PC-9 (cell line): ENCODE results near the gene PKD2L2. TPM values are rescaled to one million over a fixed set of nuclear protein-coding genes. Genes with fewer than 3 reads are reported as not detected.
"Not testable (repeated sequence)": the region's sequence is repeated elsewhere in the genome, so short reads cannot be mapped to it uniquely, and the experiment has no call there.

Experiments
- BruUV-seq: library from RNA; stranded (reverse); fragments of 400-500 nt; replicated peaks from 2 replicates; lab custom pipeline; 2021; lab: Mats Ljungman, UMichigan
- CTCF ChIA-PET: fragments of 300-600 bp; sonication (Branson Sonifier 250); formaldehyde crosslinking; loops from one replicate; lab custom pipeline; 2022; ENCODE audit warnings: antibody characterized with exemption; lab: Charles Lee
- POLR2A ChIA-PET: fragments of 300-600 bp; sonication (Branson Sonifier 250); formaldehyde crosslinking; loops from one replicate; lab custom pipeline; 2022; ENCODE audit warnings: antibody characterized with exemption; ENCODE audit not compliant: unreplicated experiment; lab: Charles Lee
- DNase-seq, 2 experiments: peaks; one replicate each; pipeline versions ENCODE4 v3.0.0 to v3.0.0-alpha.2; 2015 to 2022; ENCODE audit warnings: mixed read lengths in 1 of 2
- H2AFZ ChIP-seq: fragments of 200-600 bp; sonication (generic); 2 replicates; pipeline ENCODE4 v1.8.1; 2017; ENCODE audit warnings: antibody characterized with exemption
- H3F3A ChIP-seq: fragments of 200-600 bp; sonication (generic); 2 replicates; pipeline ENCODE4 v1.8.1; 2017; ENCODE audit warnings: antibody characterized with exemption, mild to moderate bottlenecking, low read depth; ENCODE audit not compliant: insufficient read depth
- H3K27ac ChIP-seq: fragments of 200-600 bp; sonication (generic); 2 replicates; pipeline ENCODE4 v1.6.1; 2016; ENCODE audit warnings: mixed run types
- H3K27me3 ChIP-seq: fragments of 200-600 bp; sonication (generic); 2 replicates; pipeline ENCODE4 v1.6.1; 2016; ENCODE audit warnings: low read depth, mixed run types; ENCODE audit not compliant: insufficient read depth
- H3K36me3 ChIP-seq: fragments of 200-600 bp; sonication (generic); 2 replicates; pipeline ENCODE4 v1.6.1; 2016; ENCODE audit warnings: low read depth, mixed run types
- H3K4me1 ChIP-seq: fragments of 200-600 bp; sonication (generic); replicated peaks from 2 replicates; pipeline ENCODE4 v1.6.1; 2016; ENCODE audit warnings: mixed run types; ENCODE audit not compliant: insufficient read depth
- H3K4me2 ChIP-seq: fragments of 200-600 bp; sonication (generic); 2 replicates; pipeline ENCODE4 v1.6.1; 2017; ENCODE audit warnings: mixed run types
- H3K4me3 ChIP-seq: fragments of 200-600 bp; sonication (generic); 2 replicates; pipeline ENCODE4 v1.6.1; 2016; ENCODE audit warnings: mixed run types
- H3K79me2 ChIP-seq: fragments of 200-600 bp; sonication (generic); 2 replicates; pipeline ENCODE4 v1.6.1; 2017; ENCODE audit warnings: low read depth, mixed run types
- H3K9me2 ChIP-seq: fragments of 200-600 bp; sonication (generic); 2 replicates; pipeline ENCODE4 v1.8.1; 2017; ENCODE audit warnings: mild to moderate bottlenecking; ENCODE audit not compliant: insufficient read depth
- H3K9me3 ChIP-seq: fragments of 200-600 bp; sonication (generic); 2 replicates; pipeline ENCODE4 v1.8.1; 2016; ENCODE audit warnings: low read depth; ENCODE audit not compliant: insufficient read depth
- H4K20me1 ChIP-seq: fragments of 200-600 bp; sonication (generic); 2 replicates; pipeline ENCODE4 v1.8.1; 2017; ENCODE audit not compliant: insufficient read depth
- EZH2 ChIP-seq: fragments of 200-600 bp; sonication (generic); IDR thresholded peaks from 2 replicates; pipeline ENCODE4 v1.8.0; 2017; ENCODE audit warnings: antibody characterized with exemption, low read depth
- intact Hi-C: fragments of 100-400 bp; cut with micrococcal nuclease; formaldehyde crosslinking; loops from one replicate; pipeline ENCODE4 v1.10.0; 2022; ENCODE audit not compliant: unreplicated experiment
- total RNA-seq: library from RNA; stranded (reverse); gene quantifications from 2 replicates; pipeline ENCODE4 v1.2.3, GENCODE V29; 2021
- TF ChIP-seq, protein P1 (sequence below): fragments of 200-600 bp; sonication (generic); conservative IDR thresholded peaks from 2 replicates; pipeline ENCODE4 v1.6.1; 2017; ENCODE audit warnings: mixed run types, antibody characterized with exemption, mild to moderate bottlenecking, moderate library complexity

Gene PKD2L2
- total RNA-seq, 1 experiment from 2014 or later: 0.46 TPM

DNA sequence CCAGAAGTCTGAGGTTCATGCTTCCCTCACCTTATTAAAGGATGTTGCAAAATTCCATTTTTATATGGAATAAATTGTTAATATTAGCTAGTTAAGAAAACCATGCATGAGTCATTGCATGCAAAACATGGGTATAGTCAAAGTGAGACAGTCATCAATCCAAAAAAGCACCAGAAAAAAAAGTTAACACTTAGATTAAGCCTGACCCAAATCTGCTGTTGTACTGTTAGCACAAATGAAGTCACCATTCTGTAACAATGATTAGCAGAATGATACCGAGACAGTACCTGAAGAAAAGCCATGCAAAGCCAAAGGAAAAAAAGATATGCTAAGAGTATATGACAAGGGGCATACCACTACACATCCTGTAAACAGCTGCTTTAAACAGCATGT, 49.5 kb downstream of the PKD2L2 start:
- BruUV-seq: no TSS peak
- H3K27me3 ChIP-seq: no peaks in the 10 kb centered on the region
- TF ChIP-seq EZH2: no peak
- TF ChIP-seq, protein P1, sequence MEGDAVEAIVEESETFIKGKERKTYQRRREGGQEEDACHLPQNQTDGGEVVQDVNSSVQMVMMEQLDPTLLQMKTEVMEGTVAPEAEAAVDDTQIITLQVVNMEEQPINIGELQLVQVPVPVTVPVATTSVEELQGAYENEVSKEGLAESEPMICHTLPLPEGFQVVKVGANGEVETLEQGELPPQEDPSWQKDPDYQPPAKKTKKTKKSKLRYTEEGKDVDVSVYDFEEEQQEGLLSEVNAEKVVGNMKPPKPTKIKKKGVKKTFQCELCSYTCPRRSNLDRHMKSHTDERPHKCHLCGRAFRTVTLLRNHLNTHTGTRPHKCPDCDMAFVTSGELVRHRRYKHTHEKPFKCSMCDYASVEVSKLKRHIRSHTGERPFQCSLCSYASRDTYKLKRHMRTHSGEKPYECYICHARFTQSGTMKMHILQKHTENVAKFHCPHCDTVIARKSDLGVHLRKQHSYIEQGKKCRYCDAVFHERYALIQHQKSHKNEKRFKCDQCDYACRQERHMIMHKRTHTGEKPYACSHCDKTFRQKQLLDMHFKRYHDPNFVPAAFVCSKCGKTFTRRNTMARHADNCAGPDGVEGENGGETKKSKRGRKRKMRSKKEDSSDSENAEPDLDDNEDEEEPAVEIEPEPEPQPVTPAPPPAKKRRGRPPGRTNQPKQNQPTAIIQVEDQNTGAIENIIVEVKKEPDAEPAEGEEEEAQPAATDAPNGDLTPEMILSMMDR: no peak
- no peak overlapping the region for H3K4me2 ChIP-seq
- no peak overlapping the region for H3K4me3 ChIP-seq
- H3K4me1 ChIP-seq: no peaks in the 10 kb centered on the region
- H3F3A ChIP-seq: no peaks in the 10 kb centered on the region
- H3K36me3 ChIP-seq: peaks cover 37% of the 10 kb centered on the region
- DNase-seq: no peak
- ChIA-PET POLR2A (no interaction called here), CTCF (no interaction called here)
- no peak overlapping the region for H3K27ac ChIP-seq
- intact Hi-C loops: no loop called here
- H4K20me1 ChIP-seq: no peaks in the 10 kb centered on the region
- H3K79me2 ChIP-seq: no peaks in the 10 kb centered on the region
- H3K9me2 ChIP-seq: no peaks in the 10 kb centered on the region
- no peaks in the 10 kb centered on the region for H3K9me3 ChIP-seq
- no peak overlapping the region for H2AFZ ChIP-seq

- Histone ChIP-seq H3K27ac (no peak overlapping the region), H3K4me3 (no peak overlapping the region), H3K4me1 (no peaks in the 10 kb centered on the region), H2AFZ (no peak overlapping the region), H4K20me1 (no peaks in the 10 kb centered on the region), H3K27me3 (no peaks in the 10 kb centered on the region), H3K79me2 (no peaks in the 10 kb centered on the region), H3K9me3 (no peaks in the 10 kb centered on the region), H3K9me2 (no peaks in the 10 kb centered on the region), H3K4me2 (no peak overlapping the region), H3F3A (no peaks in the 10 kb centered on the region), H3K36me3 (peaks cover 37% of the 10 kb centered on the region)
- ChIA-PET CTCF (no interaction called here), POLR2A (interaction anchor here (0.6 kb wide), 1 partner anchor 82 kb away, joined by 8 read pairs; no protein-coding TSS in a partner anchor)
- no TSS peak for BruUV-seq
- DNase-seq: no peak
- intact Hi-C loops: no loop called here
- no peak for TF ChIP-seq EZH2
- TF ChIP-seq, protein P1: no peak
These were observed 50.1 kb downstream of the PKD2L2 start for GRCh38 chr5:137939331-137939730.

DNA sequence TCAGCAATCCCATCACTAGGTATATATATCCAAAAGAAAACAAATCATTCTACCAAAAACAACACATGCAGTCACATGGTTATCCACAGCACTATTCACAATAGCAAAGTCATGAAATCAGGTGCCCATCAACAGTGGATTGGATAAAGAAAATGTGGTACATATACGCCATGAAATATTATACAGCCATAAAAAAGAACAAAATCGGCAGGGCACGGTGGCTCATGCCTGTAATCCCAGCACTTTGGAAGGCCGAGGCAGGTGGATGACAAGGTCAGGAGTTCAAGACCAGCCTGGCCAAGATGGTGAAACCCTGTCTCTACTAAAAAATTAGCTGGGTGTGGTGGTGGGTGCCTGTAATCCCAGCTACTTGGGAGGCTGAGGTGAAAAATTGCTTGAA, 55.0 kb downstream of the PKD2L2 start:
- intact Hi-C loops: not testable (repeated sequence)

GRCh38 chr5:137945825-137946224, 56.6 kb downstream of the PKD2L2 start:
- Histone ChIP-seq H4K20me1 (no peaks in the 10 kb centered on the region), H3K27ac (no peak overlapping the region), H3K4me2 (no peak overlapping the region), H3K4me3 (no peak overlapping the region), H3K9me3 (no peaks in the 10 kb centered on the region), H3K4me1 (no peaks in the 10 kb centered on the region), H2AFZ (no peak overlapping the region), H3K27me3 (no peaks in the 10 kb centered on the region), H3K36me3 (peaks cover 35% of the 10 kb centered on the region), H3K9me2 (no peaks in the 10 kb centered on the region), H3F3A (0 out of 2 replicates have a peak, but pooled peaks cover 7% of the 10 kb centered on the region), H3K79me2 (no peaks in the 10 kb centered on the region)
- DNase-seq: no peak
- POLR2A ChIA-PET: no interaction called here
- no TSS peak for BruUV-seq
- TF ChIP-seq, protein P1: no peak
- TF ChIP-seq EZH2: no peak
- intact Hi-C loops: no loop called here
- CTCF ChIA-PET: no interaction called here

More for the DNA sequence above, 55.0 kb downstream of the PKD2L2 start:
- BruUV-seq, CTCF ChIA-PET, DNase-seq, POLR2A ChIA-PET, H3K4me2 ChIP-seq, H3K9me2 ChIP-seq, H3K27me3 ChIP-seq, H3F3A ChIP-seq, H2AFZ ChIP-seq, H3K9me3 ChIP-seq, H3K4me1 ChIP-seq, H3K27ac ChIP-seq, H3K4me3 ChIP-seq, H3K79me2 ChIP-seq, H4K20me1 ChIP-seq: not testable (repeated sequence)
- peaks cover 44% of the 10 kb centered on the region for H3K36me3 ChIP-seq
